ENCODE results near the gene NPFFR1.
A peak's percentile ranks its signal among the peaks of the same experiment; 100 is the strongest.

The NPFFR1 gene

GRCh38 chr10:70312972-70313371 is 29.2 kb upstream of the NPFFR1 start:
- no peak for DNase-seq

DNA sequence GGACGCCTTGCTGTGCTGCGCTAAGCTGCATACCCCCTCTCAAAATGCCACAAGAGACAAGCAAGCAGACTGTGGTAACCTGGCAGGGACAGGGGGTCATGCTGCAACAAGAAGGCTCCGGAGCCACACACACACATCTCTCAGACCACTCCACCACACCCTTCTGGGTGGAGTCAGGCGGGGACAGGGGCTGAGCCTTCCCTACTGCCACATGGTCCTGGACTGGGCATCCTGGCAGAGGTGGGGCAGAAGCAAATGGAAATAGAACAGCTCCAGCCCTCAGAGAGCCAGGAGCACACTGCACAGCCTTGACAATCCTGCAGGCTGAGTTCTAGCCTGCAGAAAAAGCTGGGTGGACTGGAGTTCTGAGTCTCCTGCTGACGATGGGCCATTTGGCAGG is 28.4 kb upstream of the NPFFR1 start:
- no peak for DNase-seq

DNA sequence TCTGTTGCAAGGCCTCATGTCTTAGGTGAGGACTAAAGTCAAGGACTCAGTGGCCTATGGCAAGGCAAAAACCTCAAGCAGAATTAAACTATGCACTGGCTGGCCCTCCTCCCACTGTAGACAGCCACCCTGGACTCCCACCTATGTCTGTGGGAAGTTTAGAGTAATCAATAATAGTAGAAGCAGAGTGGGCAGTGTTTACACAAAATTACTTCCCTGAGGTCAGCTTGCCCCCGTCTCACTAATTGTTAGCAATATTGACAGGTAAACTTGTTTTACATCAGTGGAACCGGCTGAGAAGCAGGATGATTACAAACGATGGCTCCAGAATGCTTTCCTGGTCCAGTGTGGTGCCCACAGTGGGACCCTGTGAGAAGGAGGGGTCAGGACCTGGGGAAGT is 27.9 kb upstream of the NPFFR1 start:
- no peak for DNase-seq

DNA sequence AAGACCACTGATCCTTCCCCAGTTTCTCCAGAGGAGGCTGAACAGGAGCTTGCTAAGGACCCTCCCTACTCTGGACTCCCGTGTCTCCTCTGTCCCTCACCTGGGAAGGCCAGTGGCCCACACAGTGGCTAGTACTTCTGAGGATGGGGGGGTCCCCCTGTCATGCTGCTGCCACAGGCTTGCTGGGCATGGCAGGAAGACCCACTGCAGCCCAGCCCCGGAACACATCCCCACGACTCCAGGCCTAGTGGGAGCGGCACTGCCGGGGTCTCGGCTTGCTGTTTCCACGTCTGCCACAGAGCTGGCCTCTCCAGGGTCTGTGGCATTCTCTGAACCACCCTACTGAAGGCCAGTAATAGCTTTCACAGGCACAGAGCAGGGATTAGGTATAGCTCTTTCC is 25.9 kb upstream of the NPFFR1 start:
- no peak for DNase-seq

GRCh38 chr10:70308121-70309060 is 24.6 kb upstream of the NPFFR1 start:
- DNase-seq = no peak

DNA sequence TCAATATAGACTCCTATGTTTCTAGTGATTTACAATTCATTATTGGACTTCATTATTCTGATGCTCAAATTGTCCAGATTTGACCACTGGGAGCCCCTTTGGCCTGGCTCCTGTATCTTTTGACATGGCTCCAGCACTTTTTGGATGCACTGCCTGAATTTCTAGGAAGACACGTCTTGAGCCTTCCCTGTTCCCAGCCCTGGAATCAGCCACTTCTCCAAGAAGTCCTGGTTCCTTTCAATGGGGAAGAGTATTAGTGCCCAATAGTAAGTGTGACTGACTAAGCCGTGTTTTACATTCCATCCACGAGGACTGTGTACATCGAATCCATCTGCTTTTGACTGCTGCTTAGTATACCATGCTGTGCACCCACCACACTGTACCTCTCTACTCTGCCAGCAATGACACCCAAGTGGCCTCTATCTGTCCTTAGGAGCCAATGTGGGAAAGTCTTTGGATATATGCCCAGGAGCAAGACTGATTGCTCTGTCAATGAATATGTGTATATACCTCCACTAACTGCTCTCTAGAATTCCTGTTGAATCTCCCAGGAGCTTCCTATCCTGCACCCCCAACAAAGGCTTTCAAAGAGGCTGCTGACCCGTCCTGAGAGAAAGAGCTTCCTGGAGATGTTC is 23.2 kb upstream of the NPFFR1 start:
- no peak for DNase-seq

DNA sequence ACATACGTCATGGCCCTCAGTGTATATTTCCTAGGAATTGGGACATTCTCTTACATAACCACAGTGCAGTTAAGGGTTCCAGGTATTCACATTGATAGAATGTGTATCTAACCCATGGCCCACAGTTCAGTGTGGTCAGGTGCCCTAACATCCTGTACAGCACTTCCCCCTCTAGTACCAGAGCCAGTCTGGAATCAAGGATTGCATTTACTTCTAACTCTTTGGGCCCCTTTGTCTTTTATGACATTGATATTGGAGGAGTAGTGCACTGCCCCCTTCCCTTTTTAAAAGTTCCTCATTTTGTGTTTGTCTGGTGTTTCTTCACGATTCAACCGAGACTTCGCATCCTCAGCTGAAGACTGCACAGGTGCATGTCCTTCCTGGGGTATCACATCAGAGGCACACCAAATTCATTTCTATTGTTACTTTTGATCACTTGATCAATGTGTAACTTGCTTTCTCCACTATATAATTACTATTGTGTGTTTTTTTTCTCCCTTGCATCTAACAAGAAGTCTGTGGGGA is 22.4 kb upstream of the NPFFR1 start:
- no peak for DNase-seq

- DNase-seq = no peak
These were observed 19.9 kb upstream of the NPFFR1 start for GRCh38 chr10:70303730-70304129.

DNA sequence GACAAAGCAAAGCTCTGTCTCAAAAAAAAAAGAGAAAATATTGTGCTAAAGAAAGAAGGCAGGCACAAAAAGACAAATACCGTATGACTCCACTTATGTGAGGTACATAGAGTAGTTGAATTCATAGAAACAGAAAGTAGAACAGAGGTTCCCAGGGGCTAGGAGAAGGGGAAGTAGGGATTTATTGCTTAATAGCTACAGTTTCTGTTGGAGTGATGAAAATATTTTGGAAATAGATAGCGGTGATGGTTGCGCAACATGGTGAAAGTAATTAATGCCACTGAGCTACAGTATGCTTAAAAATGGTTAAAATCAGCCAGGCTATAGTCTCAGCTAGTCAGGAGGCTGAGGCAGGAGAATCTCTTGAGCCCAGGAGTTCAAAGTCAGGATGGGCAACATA is 18.5 kb upstream of the NPFFR1 start:
- no peak for DNase-seq

DNA sequence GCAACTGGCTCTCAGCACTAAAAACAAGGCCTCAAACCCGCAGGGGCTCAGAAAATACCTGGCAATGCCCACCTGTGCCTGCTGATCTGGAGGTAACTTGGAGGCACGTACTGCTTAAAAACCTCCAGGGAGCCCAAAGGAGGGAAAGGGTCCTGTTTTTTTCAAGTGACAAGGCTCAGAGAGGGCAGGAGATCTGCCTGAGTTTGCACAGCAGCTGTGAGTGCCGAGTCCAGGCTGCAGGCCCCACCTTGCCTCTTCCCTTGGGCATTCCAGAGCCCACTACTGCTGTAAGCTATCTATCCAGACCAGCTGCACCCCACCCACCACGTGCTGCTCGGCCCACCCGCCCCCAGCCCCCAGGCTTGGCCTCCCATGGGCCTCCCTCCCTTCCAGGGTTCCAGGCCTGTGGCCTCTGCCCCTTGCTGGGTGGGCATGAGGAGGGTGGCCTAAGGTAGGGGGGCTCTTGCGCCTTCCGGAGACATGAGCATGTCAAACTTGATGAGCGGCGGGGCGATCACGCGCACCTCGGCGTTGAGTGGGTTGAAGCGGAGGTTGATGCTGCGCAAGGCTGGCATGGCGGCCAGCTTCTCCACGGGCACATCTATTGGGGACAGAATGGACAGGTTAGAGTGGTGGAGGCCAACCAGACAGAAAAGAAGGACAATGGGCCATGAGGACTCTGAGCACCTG is 17.2 kb upstream of the NPFFR1 start:
- DNase-seq = no peak

DNA sequence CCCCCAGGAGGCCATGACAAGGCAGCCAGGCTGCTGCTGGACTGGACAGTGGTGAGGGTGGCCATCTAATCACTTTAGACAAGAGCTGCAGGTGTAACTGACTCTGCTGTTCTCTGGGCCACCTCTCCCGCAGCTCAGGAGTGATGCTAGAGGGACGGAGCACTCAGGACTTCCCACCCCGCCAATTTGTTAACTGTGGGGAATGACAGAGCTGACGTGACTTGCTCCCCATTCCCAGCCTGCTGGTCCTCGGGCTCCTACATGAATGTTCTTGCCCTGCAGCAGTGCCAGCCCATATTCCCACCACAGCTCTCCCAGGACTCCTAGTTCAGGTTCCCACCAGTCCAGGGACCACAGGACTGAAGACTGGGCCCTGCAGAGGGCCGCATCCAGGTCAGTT is 16.7 kb upstream of the NPFFR1 start:
- no peak for DNase-seq

DNA sequence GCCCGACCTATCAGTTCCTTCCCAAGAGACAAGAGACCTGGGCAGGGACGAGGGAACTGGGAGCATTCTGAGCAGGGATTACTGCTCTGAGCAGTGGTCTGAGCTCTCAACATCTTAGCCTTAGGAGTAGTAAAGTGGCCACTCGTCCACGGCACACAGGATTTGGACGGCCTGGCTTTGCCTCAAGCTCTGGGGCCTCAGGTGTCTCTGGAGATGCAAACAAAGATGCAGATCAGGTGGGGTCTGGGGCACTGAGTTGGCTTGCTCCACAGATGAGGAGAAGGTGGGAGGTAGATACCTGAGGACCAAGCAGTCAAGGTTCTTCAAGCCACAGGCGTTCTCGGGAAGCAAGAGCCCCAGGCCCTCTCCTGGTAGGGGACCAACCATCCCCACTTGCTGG is 16.1 kb upstream of the NPFFR1 start:
- DNase-seq = no peak

DNA sequence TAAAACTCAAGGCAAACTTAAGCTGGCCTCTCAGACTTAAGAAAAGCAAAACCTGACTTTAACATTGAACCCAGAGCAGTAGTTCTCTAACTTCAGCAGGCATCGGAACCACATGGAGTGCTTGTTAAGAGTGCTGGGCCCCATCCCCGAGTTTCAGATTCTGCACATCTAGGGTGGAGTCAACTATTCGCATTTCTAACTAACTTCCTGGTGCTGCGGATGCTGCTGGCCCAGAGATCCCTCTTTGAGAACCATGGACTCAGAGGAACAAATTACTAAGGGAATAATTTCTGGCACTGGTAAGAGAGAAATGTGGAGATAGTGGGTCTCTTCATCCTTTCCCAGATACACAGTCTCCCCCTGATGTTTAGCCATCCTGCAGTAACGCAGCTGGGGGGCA is 14.6 kb upstream of the NPFFR1 start:
- DNase-seq = no peak

- DNase-seq = no peak
These were observed 13.4 kb upstream of the NPFFR1 start for GRCh38 chr10:70297224-70297623.

GRCh38 chr10:70296406-70296899 is 12.6 kb upstream of the NPFFR1 start:
- DNase-seq = peak; percentile 84

DNA sequence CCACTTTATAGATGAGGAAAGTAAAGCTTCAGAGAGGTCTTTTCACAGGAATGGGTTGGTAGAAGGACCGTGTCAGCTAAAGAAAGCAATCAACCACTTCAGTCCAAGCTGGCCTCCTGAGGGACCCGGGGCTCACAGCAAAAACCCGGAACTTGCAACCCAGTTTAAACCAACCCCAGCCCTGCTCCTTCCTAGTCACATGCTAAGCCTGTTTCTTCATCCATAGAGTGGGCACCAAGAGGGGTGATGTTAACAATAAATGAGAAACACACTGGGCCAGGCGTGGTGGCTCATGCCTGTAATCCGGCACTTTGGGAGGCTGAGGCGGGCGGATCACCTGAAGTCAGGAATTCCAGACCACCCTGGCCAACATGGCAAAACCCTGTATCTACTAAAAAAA is 12.1 kb upstream of the NPFFR1 start:
- no peak for DNase-seq

- no peak for DNase-seq
These were observed 11.5 kb upstream of the NPFFR1 start for GRCh38 chr10:70295321-70295720.

DNA sequence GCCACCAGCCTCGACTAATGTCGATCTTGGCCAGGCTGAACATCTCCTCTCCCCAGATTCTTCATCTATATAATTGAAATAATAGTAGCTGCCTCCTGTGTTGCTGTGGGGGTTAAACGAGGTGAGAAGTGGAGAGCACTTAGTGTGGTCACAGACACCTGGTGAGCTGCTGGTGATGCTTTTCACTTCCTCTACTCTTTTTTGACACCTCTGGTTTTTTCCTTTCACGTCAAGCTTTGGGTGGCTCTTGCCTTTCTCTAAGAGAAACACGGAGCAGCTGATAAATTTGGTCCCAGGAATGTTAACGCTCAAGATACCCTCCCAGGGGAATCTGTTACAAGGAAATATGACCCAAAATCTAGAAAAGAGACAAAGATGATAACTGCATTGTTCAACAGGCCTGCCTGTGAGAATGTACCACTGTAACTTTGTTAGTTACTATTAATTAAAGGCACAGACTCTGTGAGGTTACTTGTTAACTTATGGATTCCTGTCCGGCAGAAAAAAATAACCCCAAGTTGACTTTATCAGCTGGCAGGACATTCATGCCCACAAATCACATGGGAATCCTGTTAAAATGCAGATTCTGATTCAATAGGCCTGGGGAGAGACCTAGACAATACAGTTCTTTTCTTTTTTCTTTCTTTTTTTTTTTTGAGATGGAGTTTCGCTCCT is 9.5 kb upstream of the NPFFR1 start:
- DNase-seq = no peak

DNA sequence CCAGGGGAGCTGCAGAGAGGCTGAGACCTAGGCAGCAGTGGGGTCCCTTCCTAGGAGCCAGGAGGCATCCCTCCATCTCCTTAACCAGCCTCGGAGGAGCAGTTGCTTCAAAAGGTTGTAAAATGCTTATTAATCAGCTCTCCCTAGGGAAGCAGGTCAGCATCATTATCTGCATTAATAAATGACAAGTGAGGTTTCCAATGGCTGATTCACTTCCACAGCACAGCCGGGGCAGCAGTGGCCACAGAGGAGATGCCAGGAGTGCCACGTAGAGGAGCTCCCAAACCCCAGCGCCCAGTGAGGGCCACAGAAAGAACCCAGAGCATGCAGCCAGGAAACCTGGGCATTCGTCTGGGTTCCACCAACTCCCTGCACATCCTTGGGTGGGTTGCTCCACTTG is 8.2 kb upstream of the NPFFR1 start:
- DNase-seq = no peak

DNA sequence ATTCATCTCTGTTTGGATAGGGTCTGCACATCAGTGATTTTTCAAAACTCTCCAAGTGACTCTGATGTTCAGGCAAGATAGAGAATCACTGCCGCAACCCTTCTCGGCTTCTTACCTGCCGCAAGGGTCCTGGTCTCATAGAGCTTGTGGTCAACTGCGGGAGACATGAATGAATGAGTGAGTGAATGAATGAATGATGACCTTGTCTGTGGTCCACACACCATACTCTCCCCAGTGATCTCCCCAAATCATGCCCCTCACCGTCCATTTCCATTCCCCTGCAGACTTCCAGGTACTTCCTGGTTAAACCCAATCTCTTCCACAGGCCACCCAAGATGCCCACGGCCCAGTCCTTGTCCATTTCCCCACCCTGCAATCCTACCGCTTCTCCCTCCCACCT is 5.9 kb upstream of the NPFFR1 start:
- DNase-seq = no peak

DNA sequence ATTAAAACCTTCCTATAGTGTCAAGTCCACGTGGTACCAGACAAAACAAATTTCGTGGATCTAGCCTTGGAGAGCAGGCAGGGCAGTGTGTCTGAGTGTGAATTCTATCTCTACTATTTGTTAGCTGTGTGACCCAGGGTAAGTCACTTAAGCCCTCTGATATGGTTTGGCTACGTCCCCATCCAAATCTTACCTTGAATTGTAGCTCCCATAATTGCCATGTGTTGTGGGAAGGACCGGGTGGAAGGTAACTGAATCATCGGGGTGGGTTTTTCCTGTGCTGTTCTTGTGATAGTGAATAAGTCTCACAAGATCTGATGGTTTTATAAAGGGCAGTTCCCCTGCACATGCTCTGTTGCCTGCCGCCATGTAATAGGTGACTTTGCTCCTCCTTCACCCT is 2.8 kb upstream of the NPFFR1 start:
- DNase-seq = no peak

- no peak for DNase-seq
These were observed 1.6 kb upstream of the NPFFR1 start for GRCh38 chr10:70285476-70285831.

Measured in NCI-H510A treated with DMSO at 0.1 percent for 48 hours (cell line).